Right forelimb (tissue), 1 donor: Measurements from ENCODE around the gene UTP20.

ENCODE experiments used
- DNase-seq: peaks from one replicate; pipeline ENCODE4 v3.0.0-alpha.2; 2018

UTP20 gene

DNA sequence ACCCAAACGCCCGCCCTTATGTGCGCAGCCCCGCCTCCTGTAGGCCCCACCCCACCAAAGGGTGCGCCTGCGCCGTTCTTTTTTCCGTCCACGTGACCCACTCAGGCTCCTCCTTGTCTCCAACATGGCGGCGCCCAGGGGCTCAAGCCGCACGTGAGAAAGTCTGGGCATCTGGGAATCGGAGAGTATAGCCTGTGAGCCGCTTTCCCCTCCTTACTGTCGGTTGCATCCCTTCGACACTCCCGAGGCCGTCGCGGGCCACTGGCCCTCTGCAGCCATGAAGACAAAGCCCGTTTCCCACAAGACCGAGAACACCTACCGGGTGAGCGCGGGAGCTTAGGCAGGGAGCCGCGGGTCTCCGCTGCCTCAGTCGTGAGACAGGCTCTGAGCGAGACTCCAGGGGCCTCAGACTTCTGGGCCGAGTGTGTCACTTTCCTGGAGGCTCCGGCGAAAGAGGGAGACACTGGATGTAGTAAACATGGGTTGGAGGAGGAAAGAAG lies at the start of gene UTP20:
TSS of gene UTP20 (plus strand) at position 100 of the 500 bp plus-strand sequence. CDS start at position 278, 178 bp downstream.
- DNase-seq: peak; percentile 94

DNA sequence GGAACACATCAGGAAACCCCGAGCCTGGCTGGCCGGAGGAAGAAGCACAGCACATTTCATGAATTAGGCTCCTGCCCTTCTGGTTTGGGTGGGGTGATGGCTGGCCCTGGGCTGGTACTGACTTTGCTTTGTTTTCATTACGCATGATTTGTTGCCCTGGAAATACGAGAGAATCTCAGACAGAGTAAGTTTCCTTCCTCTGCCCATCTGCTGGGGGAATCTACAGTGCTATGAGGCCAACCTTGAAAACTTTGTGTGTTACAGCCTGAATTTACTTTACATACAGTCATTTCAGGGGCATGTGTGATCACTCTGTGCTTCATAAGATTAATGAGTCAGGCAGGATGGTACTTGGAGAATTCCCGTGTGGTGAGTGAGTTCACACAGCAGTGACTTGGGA lies 49.4 kb upstream of the UTP20 start:
- DNase-seq: no peak

DNA sequence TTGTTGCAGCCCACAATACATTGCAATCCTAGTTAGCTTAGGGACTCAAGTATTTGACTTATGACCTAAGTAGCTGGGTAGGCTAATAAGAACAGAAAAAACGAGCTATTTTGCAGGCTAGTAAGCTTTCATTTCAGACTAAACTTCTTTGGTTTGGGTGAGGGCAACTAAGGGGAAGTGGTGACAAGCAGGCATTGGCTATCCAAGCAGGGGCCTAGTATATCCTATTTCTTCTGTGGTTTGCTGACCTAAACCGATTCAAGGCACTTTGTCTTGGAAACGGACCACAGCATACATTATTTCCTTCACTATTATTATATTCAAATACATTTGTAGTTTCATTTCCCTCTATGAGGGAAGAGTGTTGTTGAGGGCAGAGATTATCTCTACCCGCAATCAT lies 48.3 kb upstream of the UTP20 start:
- DNase-seq: no peak

DNA sequence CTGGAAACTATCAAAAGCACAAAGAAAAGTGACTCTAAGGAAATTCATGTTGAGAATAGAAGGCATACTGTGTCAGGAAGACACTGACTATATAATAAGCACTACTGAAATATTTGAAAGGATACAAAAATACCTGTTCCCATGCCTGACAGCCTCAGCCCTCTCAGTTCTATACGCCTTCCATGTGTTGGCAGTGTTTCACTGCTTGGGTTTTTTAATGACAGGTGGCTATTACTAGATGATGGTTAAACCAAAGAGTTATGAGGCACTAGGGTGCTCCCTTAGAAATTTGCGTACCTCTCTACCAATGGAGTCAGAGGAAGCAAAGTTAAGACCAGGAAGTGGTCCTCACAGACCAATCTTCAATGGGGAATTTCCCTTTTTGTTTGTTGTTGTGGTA lies 44.2 kb upstream of the UTP20 start:
- no peak for DNase-seq

DNA sequence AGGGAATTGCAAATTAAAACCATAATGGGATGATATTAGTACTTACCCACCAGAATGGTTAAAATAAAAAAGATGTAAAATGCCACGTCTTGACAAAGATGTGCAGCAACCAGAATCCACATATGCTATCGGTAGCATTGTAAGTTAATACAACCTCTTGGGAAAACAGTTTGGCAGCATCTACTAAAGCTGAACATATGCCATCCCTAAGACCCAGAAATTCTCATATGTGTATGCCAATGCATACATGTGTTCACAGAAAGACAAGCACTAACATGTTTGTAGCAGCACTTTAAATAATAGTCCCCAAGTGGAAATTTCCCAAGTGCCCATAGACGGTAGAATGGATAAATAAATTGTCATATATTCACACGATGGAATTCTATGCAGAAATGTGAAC lies 41.6 kb upstream of the UTP20 start:
- DNase-seq: no peak

DNA sequence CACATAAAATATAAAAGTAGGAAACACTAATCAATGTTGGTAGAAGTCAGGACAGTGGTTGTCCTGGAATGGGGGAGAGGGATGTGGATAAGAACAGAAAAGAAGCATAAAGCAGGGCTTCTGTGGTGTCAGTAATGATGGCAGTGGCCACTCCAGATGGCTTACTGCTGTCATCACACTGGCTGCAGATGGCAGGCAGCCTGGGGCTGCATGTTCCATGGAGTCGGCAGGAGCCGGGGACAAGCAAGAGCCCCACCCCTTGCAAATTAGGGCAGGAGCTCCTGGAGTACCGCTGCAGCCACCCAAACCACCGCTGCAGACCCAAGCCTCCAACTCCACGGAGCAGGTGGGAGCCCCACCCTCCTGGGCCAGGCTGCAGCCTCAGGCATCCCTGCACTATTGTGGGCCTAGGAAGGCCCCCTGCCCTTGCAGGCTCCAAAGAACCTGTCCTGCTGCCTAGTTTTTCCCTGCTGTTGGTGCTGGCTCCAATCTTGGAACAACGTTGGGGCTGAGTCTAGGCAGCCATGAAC lies 41.0 kb upstream of the UTP20 start:
- no peak for DNase-seq

DNA sequence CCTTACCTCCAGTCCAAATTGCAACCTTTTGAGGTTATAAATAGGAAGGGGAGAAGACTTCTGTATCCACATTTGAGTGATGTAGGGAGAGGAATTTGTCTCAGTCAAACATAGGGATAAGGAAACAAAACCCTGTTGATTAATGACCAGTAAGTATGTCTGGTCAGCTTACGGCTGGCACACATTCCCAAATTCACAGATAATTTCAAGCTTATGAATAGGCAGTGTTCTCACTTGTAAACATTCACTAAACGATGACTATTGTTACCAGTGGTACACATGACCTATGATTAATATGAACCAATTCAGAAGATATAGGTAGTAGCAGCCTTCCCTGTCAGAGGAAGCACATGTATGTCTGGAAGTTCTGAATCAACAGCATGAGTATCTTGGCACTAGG lies 36.8 kb upstream of the UTP20 start:
- DNase-seq: no peak

DNA sequence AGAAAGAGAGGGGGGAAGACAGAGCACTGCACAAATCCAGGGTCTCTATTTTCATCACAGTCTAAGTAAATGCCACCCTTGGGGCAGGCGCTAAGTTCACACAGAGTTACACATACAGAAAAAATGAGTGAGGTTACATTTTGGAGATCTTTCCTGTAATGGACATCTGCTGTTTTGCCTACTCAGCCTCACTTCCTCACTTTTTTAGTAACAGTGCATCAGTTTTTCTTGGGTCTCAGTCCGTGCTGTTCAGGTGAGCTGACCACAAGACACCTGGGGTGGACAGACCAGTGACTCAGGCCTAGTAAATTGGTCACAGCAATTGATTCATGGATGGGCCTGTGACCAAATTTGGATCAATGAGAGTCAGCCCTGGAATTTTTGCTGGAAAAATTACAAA lies 36.3 kb upstream of the UTP20 start:
- no peak for DNase-seq

DNA sequence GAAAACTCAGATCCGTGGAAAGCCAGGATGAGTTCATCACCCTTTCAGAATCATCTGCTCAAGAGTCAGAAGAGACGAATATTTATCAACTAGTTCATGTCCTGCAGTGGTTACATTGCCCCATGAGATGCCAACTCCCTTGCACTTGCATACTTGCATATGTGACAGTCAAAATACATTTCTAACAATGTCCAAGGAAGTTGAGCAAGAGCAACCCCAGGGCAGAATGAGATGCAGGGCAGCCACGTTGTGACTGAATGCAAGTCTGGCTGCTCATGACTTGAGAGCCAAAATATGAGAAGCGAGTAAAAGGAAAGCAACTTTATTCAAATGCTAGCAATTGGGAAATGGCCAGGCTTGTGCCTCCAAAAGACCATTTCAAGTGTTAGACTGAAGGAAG lies 23.6 kb upstream of the UTP20 start:
- no peak for DNase-seq

DNA sequence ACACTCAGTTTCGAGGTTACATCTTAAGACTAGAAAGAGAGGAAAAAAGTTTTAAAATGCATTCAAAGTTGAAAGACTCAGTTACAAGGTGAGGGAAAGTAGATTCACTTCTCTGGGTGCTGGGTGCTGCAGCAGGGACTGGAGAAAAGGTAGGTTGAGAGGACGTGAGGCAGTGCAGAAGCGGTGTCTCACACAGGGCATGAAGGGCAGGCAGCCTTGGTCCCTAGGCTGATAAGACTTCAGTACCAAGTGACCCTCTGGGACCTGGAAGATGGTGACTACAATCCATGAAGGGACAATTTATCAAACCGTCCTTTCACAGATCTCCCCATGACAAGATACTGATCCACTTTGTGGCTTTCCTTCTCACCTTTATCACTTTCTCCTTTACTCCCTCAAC lies 22.5 kb upstream of the UTP20 start:
- no peak for DNase-seq

DNA sequence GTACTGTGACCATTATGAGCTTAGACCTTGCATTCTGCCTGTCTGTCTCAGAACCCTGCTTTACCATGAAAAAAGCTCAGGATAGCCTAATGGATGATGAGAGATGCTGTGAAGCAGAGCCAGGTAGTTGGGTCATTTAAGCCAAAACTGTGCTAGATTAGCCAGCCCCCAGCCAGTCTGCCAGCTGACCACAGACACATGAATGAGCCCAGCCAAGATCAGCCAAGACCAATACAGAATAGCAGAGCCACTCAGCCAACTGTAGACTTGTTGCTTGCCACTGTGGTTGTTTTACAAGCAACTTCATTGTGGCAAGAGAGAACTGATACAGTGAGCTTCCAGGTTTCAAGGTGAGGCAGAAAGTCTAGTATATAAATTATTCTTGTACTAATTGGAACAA lies 12.8 kb upstream of the UTP20 start:
- DNase-seq: no peak

DNA sequence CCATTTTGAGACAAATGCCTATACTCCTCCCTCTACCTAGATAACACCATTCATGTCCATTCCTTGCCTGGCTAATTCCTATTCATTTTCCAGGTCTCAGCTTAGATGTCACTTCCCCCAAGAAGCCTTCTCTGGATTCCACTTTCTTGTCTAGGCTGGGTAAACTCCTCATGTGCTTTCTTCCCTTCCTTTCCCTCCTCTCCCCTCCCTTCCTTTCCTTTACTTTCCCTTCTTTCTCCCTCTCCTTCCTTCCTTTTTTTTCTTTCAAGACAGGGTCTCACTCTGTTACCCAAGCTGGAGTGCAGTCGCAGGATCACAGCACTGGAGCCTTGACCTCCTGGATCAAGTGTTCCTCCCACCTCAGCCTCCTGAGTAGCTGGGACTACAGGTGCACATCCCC lies 3.5 kb upstream of the UTP20 start:
- no peak for DNase-seq

DNA sequence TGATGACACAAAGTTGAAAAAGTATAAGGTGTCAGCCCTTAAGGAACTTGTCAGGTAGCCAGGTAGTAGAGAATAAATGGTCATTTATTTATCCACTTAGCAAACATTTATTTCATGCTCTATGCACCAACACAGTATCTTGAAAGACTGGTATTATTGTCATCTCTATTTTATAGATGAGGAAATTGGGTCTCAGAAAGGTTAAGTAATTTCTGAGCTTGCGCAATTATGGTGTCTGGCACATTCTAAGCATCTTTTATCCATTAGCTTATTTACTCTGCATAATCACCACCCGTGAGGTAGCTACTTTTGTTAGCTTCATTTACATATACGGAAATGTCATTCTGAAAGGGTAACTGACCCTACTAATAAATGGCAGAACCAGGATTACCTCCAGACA lies 2.5 kb upstream of the UTP20 start:
- DNase-seq: no peak

DNA sequence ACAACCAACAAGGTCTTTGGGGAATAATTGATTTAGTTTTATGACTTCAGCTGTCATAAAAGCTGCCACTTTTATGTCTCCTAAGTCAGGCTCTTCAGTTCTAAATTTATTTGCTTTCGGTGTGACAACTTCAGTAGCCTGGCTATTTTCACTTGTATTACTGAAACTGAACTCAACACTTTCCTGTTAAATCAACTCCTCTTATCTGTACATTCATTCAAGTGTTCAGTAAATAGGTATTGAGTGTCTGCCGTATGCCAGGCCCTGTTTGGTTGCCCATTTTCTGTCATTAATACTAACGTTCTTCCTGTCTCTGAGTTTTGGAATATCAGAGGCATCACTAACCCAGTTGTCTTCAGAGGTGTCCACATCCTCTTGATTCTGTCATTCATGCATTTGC lies 7.5 kb downstream of the UTP20 start:
- no peak for DNase-seq

DNA sequence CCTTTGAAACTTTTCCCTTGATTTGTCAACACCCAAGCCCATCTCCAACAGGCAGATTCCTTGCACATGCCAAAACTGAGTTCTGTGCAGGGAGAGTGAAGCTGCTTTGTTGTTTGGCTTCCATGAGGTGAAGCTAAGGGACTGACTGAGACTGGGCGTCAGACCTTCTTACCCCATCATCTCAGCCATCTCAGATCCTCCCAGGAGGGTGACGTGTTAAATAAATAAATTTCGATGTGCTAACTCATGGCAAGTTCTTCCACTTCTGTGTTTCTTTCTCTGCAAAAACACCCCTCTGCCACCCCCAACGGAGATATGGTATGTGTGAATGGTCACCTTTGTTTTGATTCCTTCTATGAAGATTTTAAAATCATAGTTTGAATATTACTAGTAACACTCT lies 17.8 kb downstream of the UTP20 start:
- DNase-seq: no peak

DNA sequence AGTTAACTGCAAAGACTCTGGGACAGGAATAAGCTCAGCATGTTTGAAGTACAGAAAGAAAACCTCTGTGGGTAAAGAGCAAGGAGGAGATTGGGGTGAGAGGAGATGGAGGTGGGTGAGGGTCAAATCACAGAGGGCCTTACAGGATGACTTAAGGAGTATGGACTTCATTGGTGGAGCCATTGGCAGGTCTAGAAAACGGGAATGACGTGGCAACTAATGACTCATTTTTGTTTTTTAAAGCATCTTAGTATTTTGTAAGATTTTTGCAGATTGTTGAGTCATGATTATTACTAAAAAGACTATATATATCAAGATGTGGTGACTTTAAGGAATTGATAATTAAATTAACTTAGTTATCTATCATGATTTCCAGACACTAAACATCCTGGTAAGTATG lies 18.5 kb downstream of the UTP20 start:
- no peak for DNase-seq

DNA sequence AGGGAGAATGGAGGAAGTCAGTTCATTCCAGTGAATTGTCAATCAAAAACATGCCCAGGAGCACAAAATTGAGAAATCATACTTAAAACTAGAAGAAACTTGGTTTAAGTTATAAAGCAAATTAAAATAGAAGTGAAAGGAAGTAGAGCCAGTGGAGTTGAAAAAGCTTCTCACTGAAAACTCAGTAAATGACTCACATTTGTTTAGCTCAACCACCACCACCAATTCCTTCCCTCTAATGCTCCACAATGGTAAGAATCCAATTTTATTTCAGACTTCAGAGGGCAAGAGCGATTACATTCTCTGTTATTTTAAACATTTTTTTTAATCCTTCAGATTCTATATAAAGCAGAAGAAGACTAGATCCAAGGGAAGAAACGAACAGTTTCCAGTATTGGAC lies 19.4 kb downstream of the UTP20 start:
- DNase-seq: no peak

DNA sequence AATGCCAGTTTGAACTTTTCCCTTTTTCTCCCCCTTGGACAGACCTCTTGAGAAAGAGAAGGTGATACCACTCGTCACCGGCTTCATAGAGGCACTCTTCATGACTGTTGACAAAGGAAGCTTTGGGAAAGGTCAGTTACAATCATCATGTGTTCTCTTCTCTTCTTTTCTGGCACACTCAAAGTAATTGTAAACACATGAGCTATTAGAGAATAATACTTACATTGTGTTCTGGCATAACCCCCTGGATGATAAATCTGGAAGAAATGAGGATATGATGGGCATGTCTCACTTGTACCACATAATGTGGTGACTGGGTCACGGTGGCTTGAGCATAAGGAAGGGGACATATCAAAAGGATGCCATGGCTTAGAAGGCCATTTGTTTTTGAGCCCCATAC lies 20.0 kb downstream of the UTP20 start:
- no peak for DNase-seq

DNA sequence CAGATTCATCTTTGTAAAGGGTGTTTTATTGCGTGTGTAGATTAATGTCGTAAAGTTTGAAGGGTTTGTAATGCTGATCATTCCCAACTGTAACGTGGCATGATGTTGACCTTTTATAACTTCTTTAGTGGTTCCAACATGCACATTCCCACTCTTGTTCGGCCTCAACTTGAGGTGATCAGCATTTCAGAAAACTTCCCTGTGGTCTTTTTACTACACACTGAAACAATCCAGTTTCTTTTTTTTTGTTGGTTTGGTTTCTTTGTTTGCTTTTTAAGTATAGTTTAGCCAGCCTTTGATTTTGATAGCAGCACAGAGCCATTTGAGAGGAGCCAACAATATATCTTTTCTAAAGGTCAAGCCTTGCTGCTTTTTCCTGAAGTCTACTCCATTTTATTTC lies 22.8 kb downstream of the UTP20 start:
- DNase-seq: no peak

DNA sequence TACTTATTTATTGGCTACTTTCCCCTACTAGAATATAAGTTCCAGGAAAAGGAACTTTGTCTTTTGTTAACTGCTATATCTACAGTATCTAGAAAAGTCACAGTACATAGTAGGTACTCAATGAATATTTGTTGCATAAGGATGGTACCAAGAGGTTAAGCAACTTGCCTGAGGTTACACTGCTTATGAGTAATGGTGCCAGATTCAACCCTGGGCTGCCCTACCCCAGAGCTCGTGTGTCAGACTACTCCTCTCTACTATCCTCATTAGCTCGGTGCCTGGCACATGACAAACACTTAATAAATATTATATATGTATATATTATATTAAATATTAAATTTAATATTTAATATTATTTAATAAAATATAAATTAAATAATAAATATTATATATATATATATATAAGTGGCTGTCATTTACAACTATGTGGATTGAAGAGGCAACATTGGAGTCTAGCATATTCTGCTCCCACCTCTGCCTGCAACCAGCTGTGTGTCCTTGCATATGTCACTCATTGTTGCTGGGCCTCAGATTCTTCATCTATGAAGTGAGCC lies 25.4 kb downstream of the UTP20 start:
- no peak for DNase-seq

DNA sequence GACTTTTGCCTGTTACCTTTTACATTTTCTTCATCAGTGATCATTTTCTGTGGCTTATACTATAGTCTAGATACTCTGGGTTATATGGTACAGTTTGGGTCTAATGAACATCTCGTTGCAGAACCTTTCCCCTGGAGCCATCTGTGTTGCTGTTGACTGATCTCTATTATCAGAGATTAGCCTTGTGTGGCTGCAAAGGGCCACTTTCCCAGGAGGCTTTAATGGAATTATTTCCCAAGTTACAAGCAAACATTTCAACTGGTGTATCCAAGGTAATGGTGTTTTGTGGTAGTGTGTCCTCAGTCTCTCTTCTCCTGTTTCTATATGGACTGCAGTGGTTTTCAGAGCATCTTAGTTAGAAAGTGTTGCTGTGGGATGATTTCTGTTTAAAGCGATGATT lies 25.9 kb downstream of the UTP20 start:
- no peak for DNase-seq

DNA sequence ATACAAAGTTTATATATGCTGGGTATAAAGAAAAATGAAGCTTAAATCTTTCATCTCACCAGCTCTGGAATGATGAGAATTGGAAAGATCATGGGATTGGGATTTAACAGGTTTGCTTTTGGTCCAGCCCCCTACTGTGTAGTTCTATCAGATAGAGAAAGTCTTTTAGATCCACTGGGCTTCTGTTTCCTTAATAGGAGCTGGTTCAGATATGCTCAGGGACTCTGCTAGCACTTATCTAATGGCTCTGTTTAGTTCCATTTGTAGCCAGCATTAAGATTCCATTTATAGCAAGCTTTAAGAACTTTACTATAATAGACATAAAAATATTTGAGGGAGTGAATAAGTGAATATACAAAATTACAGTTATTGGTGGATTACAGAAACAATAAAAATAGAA lies 42.6 kb downstream of the UTP20 start:
- no peak for DNase-seq

DNA sequence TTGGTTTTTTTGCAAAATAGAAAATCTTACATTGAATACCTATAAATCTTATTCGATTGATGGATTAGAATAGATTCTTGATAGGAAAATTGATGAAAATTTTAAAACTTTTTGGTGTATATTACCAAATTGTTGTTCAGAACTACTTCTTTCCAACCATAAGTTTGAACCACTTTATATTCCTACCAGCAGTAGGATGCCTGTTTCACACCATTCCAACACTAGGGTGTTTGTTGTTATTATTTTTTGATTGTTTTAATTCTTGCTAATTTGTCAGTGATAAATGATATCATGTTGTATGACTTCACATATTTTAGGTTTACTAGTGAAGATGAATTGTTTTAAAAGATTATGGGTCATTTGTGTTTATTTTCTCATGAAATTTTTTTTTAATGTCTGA lies 43.4 kb downstream of the UTP20 start:
- no peak for DNase-seq

DNA sequence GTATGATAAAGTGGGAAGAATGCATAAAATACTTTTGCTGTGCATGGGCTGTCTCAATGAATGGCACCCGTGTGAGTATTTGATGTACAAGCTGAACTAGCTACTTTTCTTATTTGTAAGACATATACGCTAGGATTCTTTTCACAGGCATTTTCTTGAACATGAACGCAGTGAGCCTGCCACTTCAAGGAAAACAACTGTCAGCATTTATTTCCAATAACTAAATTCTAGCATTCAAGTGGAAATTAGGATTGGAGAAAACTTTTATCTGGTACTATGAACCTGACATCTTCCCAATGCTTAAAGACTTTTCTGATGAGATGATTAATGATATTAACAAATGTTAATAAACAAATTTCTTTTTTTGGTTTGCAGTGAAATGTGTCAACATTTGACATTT lies 45.7 kb downstream of the UTP20 start:
- DNase-seq: no peak

DNA sequence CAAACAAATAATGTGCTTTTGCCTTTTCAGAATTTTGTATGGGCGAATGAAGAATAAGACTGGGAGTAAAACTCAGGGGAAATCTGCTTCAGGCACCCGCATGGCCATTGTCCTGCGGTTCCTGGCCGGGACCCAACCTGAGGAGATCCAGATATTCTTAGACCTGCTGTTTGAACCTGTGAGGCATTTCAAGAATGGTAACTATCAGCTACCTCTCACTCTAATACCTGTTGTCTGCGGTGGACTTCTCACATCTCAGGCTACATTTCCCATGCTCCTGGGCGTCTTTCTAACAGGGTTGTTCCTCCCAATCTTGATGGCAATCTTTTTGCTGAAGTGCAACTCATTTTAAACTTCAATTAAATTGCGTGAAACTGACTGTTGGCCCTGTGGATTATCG lies 47.1 kb downstream of the UTP20 start:
- DNase-seq: no peak

DNA sequence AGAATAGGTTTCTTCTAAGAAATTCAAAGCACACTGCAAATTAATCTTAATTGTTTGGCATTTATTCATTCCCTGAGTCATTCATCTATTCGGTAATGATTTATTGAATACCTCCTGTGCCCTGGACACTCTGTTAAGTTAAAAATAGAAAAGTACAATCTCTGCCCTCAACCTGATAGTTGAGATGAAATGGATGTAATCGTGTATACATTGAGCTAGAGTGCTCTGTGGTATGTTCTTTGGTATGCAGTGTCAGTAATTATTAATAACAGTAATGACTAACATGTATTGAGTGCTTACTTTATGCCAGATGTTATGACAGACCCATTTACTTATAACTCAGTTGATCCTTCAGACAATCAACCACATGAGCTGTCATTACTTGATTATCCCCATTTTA lies 47.6 kb downstream of the UTP20 start:
- DNase-seq: no peak
